IMR-90 (cell line): ENCODE results near the gene CUX1. TPM values are rescaled to one million over a fixed set of nuclear protein-coding genes. Genes with fewer than 3 reads are reported as not detected.

Experiments used
- ATAC-seq: fragments of 200-7000 bp; cut with Tn5 transposase; 2 replicates; pipeline ENCODE4 v1.9.1; 2020; ENCODE audit warnings: low read depth, mild to moderate bottlenecking, moderate library complexity
- BruUV-seq: library from RNA; stranded (reverse); fragments of 400-500 nt; replicated peaks from 2 replicates; lab custom pipeline; 2021; lab: Mats Ljungman, UMichigan
- CTCF ChIA-PET: fragments of 300-600 bp; formaldehyde crosslinking; extraction: SDS; loops from one replicate; lab custom pipeline; 2021; ENCODE audit warnings: antibody characterized with exemption; lab: Yijun Ruan, JAX
- POLR2A ChIA-PET: fragments of 300-600 bp; sonication (Branson Sonifier 250); formaldehyde crosslinking; loops from one replicate; lab custom pipeline; 2022; ENCODE audit warnings: antibody characterized with exemption; ENCODE audit not compliant: unreplicated experiment; lab: Charles Lee
- DNase-seq: peaks from one replicate; pipeline ENCODE4 v3.0.0; 2013
- H2AFZ ChIP-seq: replicated peaks from 2 replicates; pipeline ENCODE3; 2013; ENCODE audit warnings: low read length, mild to moderate bottlenecking; ENCODE audit not compliant: poor library complexity
- H2AK5ac ChIP-seq: 2 replicates; pipeline ENCODE4 v1.6.1; 2013; ENCODE audit warnings: low read depth, low read length, inconsistent platforms
- H2AK9ac ChIP-seq: replicated peaks from 2 replicates; pipeline ENCODE3; 2013; ENCODE audit warnings: mild to moderate bottlenecking, low read depth, low read length, moderate library complexity; ENCODE audit not compliant: poor library complexity
- H2BK120ac ChIP-seq: 2 replicates; pipeline ENCODE4 v1.6.1; 2013; ENCODE audit warnings: low read depth, low read length, inconsistent platforms
- H2BK15ac ChIP-seq: 3 replicates; pipeline ENCODE4 v1.6.1; 2013; ENCODE audit warnings: low read depth, low read length, inconsistent platforms
- H2BK20ac ChIP-seq: 2 replicates; pipeline ENCODE4 v1.6.1; 2013; ENCODE audit warnings: low read depth, mild to moderate bottlenecking, inconsistent platforms, low read length, moderate library complexity
- H2BK5ac ChIP-seq: 2 replicates; pipeline ENCODE4 v1.6.1; 2013; ENCODE audit warnings: mild to moderate bottlenecking, low read depth, low read length, inconsistent platforms; ENCODE audit not compliant: poor library complexity, severe bottlenecking
- H3K14ac ChIP-seq: replicated peaks from 2 replicates; pipeline ENCODE4 v1.6.1; 2013; ENCODE audit warnings: low read depth, low read length, inconsistent platforms
- H3K18ac ChIP-seq: 2 replicates; pipeline ENCODE4 v1.6.1; 2013; ENCODE audit warnings: low read depth, low read length, control low read depth
- H3K23ac ChIP-seq: 2 replicates; pipeline ENCODE4 v1.6.1; 2013; ENCODE audit warnings: low read depth, low read length, inconsistent platforms
- H3K27ac ChIP-seq: 2 replicates; pipeline ENCODE4 v1.5.1; 2013; ENCODE audit warnings: mild to moderate bottlenecking, control low read depth, low read length; ENCODE audit not compliant: insufficient read depth
- H3K27me3 ChIP-seq: 2 replicates; pipeline ENCODE4 v1.6.1; 2013; ENCODE audit warnings: low read length; ENCODE audit not compliant: control insufficient read depth, insufficient read depth
- H3K36me3 ChIP-seq: 2 replicates; pipeline ENCODE4 v1.6.1; 2013; ENCODE audit warnings: low read length, mixed read lengths; ENCODE audit not compliant: control insufficient read depth, insufficient read depth
- H3K4ac ChIP-seq: 2 replicates; pipeline ENCODE4 v1.6.1; 2013; ENCODE audit warnings: low read depth, low read length, inconsistent platforms
- H3K4me1 ChIP-seq: 2 replicates; pipeline ENCODE4 v1.6.1; 2013; ENCODE audit warnings: low read length, mixed read lengths; ENCODE audit not compliant: control insufficient read depth, insufficient read depth
- H3K4me2 ChIP-seq: 2 replicates; pipeline ENCODE4 v1.6.1; 2013; ENCODE audit warnings: low read depth, mild to moderate bottlenecking, control low read depth, low read length, moderate library complexity
- H3K4me3 ChIP-seq: 2 replicates; pipeline ENCODE4 v1.5.1; 2013; ENCODE audit warnings: low read depth, mild to moderate bottlenecking, control low read depth, low read length, moderate library complexity; ENCODE audit not compliant: insufficient read depth
- H3K56ac ChIP-seq: 2 replicates; pipeline ENCODE4 v1.6.1; 2013; ENCODE audit warnings: low read length, inconsistent platforms; ENCODE audit not compliant: insufficient read depth; ENCODE audit errors: extremely low read depth
- H3K79me1 ChIP-seq, 2 experiments: 2 replicates each; pipeline ENCODE4 v1.6.1; 2013; ENCODE audit warnings: low read length in 2 of 2, inconsistent platforms in 1 of 2, low read depth in 1 of 2
- H3K9ac ChIP-seq: 2 replicates; pipeline ENCODE4 v1.6.1; 2013; ENCODE audit warnings: low read depth, low read length, control low read depth
- H3K9me1 ChIP-seq: 2 replicates; pipeline ENCODE4 v1.6.1; 2013; ENCODE audit warnings: low read length, inconsistent platforms; ENCODE audit not compliant: insufficient read depth
- H3K9me3 ChIP-seq: 2 replicates; pipeline ENCODE4 v1.6.1; 2013; ENCODE audit warnings: low read length; ENCODE audit not compliant: control insufficient read depth, insufficient read depth
- H4K20me1 ChIP-seq: 2 replicates; pipeline ENCODE4 v1.6.1; 2013; ENCODE audit warnings: low read length, inconsistent platforms; ENCODE audit not compliant: insufficient read depth
- H4K5ac ChIP-seq: 2 replicates; pipeline ENCODE4 v1.6.1; 2013; ENCODE audit warnings: mild to moderate bottlenecking, low read depth, low read length, control low read depth
- H4K8ac ChIP-seq, 2 experiments: 2 replicates each; pipeline ENCODE4 v1.6.1; 2013; ENCODE audit warnings: low read depth in 2 of 2, low read length in 2 of 2, control low read depth in 1 of 2, inconsistent platforms in 1 of 2
- H4K91ac ChIP-seq: 2 replicates; pipeline ENCODE4 v1.6.1; 2013; ENCODE audit warnings: low read depth, low read length, inconsistent platforms; ENCODE audit not compliant: insufficient read depth
- BHLHE40 ChIP-seq: fragments of 150-350 bp; IDR thresholded peaks from 2 replicates; pipeline ENCODE4 v1.6.1; 2016; ENCODE audit warnings: mild to moderate bottlenecking, low read depth, low read length
- CEBPB ChIP-seq: IDR thresholded peaks from 2 replicates; pipeline ENCODE4 v1.6.1; 2012; ENCODE audit warnings: low read depth, low read length, improper control_type of control experiment
- CHD1 ChIP-seq: IDR thresholded peaks from 2 replicates; pipeline ENCODE4 v1.6.1; 2012; ENCODE audit warnings: low read depth, low read length, improper control_type of control experiment
- MAFK ChIP-seq: IDR thresholded peaks from 2 replicates; pipeline ENCODE4 v1.6.1; 2012; ENCODE audit warnings: low read depth, low read length, improper control_type of control experiment
- MXI1 ChIP-seq: IDR thresholded peaks from 2 replicates; pipeline ENCODE4 v1.6.1; 2012; ENCODE audit warnings: low read depth, mild to moderate bottlenecking, low read length, moderate library complexity, borderline replicate concordance
- POLR2A ChIP-seq: IDR thresholded peaks from 2 replicates; pipeline ENCODE4 v1.6.1; 2012; ENCODE audit warnings: mild to moderate bottlenecking, low read depth, low read length
- WGBS, 2 experiments: methylation state at CpG; one replicate each; pipeline versions ENCODE4 v1.1.5 to v1.1.7; 2013; ENCODE audit warnings: missing lambda C conversion rate in 2 of 2; ENCODE audit not compliant: insufficient read length in 1 of 2; ENCODE audit errors: extremely low coverage in 2 of 2; 5-methylcytosine and 5-hydroxymethylcytosine counted together
- dilution Hi-C: fragments of 300-500 bp; cut with HindIII; formaldehyde crosslinking; loops from one replicate; pipeline ENCODE4 v1.14.3; 2018; ENCODE audit warnings: low sequenced_read_pairs; ENCODE audit not compliant: unreplicated experiment
- in situ Hi-C: fragments of 300-500 bp; cut with MboI; formaldehyde crosslinking; loops from 3 replicates; pipeline ENCODE4 v1.14.3; 2019; ENCODE audit warnings: low sequenced_read_pairs, inconsistent platforms, mixed read lengths
- intact Hi-C: fragments of 100-400 bp; cut with micrococcal nuclease; formaldehyde crosslinking; loops from 2 replicates; pipeline ENCODE4 v1.10.0; 2022
- polyA plus RNA-seq, 3 experiments: library from polyadenylated mRNA; depleted of rRNA; stranded (reverse); fragments of >200 nt; gene quantifications; 2 replicates each; pipeline ENCODE4 v1.2.3, GENCODE V29; 2012; ENCODE audit warnings: low replicate concordance in 1 of 3
- total RNA-seq: library from RNA; depleted of rRNA; stranded (reverse); fragments of >200 nt; gene quantifications from 2 replicates; pipeline ENCODE4 v1.2.3, GENCODE V29; 2012
- TF ChIP-seq, protein P1 (sequence below): fragments of 150-350 bp; IDR thresholded peaks from 2 replicates; pipeline ENCODE4 v1.6.1; 2016; ENCODE audit warnings: low read depth, mild to moderate bottlenecking, low read length, moderate library complexity, borderline replicate concordance

CUX1 gene
- total and polyA plus RNA-seq, 2 of the 4 experiments (the other 2 are of a cell fraction): 19.7 to 46.4 TPM

DNA sequence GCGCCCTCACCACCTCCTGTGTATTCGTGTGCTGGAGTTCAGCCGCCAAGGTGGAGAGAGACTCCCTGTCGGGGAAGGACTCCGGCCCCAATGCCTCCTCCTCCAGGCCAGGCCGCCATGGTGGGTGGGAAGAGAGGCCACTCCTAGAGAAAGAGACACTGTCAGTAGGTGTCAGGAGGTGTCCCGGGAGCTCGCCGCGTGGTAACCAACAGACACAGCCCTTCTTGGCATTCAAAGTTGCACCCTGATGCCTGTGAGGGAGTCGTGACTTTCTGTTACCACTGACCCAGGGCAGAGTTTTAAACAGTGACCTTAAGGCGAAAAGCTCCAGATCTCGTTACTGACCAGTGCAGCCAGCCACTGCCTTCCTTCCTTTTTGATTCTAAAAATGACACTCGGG lies 155.2 kb downstream of the CUX1 start:
- no peaks in the 10 kb centered on the region for H3K27me3 ChIP-seq

More for the DNA sequence above, 155.2 kb downstream of the CUX1 start:
- no peak overlapping the region for H2BK15ac ChIP-seq
- H3K14ac ChIP-seq: no peak overlapping the region
- peaks cover 17 to 61% of the 10 kb centered on the region in 2 experiments; a peak in 3 of 4 replicates for H3K79me1 ChIP-seq
- no peak overlapping the region for H2AFZ ChIP-seq
- no peak overlapping the region for H2AK5ac ChIP-seq
- WGBS, 2 experiments: 50% methylated on average over 1 of the region's 14 CpGs; no CpG with 5 or more reads in 1 of the 2 experiments
- ChIA-PET CTCF (interaction anchor here (0.5 kb wide), 1 partner anchor 163 kb away, joined by 5 read pairs; no protein-coding TSS in a partner anchor), POLR2A (no interaction called here)
- H3K27ac ChIP-seq: no peak overlapping the region
- TF ChIP-seq, protein P1, sequence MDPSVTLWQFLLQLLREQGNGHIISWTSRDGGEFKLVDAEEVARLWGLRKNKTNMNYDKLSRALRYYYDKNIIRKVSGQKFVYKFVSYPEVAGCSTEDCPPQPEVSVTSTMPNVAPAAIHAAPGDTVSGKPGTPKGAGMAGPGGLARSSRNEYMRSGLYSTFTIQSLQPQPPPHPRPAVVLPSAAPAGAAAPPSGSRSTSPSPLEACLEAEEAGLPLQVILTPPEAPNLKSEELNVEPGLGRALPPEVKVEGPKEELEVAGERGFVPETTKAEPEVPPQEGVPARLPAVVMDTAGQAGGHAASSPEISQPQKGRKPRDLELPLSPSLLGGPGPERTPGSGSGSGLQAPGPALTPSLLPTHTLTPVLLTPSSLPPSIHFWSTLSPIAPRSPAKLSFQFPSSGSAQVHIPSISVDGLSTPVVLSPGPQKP: no peak
- TF ChIP-seq MAFK (no peak), POLR2A (no peak), CEBPB (no peak), BHLHE40 (no peak), CHD1 (no peak), MXI1 (no peak)
- H3K4me3 ChIP-seq: no peak overlapping the region
- no peak overlapping the region for H4K5ac ChIP-seq
- no peak overlapping the region for H3K4me2 ChIP-seq
- no peaks in the 10 kb centered on the region for H3K9me3 ChIP-seq
- peaks cover 5% of the 10 kb centered on the region; the same call in 1 of the 2 replicates for H3K9me1 ChIP-seq
- H3K9ac ChIP-seq: no peak overlapping the region
- dilution Hi-C loops (no loop called here), intact Hi-C loops (no loop called here), in situ Hi-C loops (no loop called here)
- H3K56ac ChIP-seq: no peak overlapping the region
- H2BK5ac ChIP-seq: no peak overlapping the region
- no peak overlapping the region for H2BK20ac ChIP-seq
- peaks cover 4% of the 10 kb centered on the region; the same call in 1 of the 2 replicates for H4K20me1 ChIP-seq
- no peak overlapping the region for H2BK120ac ChIP-seq
- no peak overlapping the region for H4K8ac ChIP-seq
- DNase-seq (no peak), ATAC-seq (no peak)
- peaks cover 4% of the 10 kb centered on the region; the same call in 1 of the 2 replicates for H3K36me3 ChIP-seq
- H3K23ac ChIP-seq: no peak overlapping the region
- H4K91ac ChIP-seq: no peak overlapping the region
- no peaks in the 10 kb centered on the region for H3K4me1 ChIP-seq
- H3K4ac ChIP-seq: no peak overlapping the region
- no peak overlapping the region for H3K18ac ChIP-seq
- BruUV-seq: no TSS peak
- no peak overlapping the region for H2AK9ac ChIP-seq
